Suprapubic skin (tissue), 4 donors: ENCODE data around the gene JAKMIP1.

Source experiments
- CTCF ChIP-seq, 2 donors: fragments of 200-600 bp in 1 of 2; fragments of 450-650 bp in 1 of 2; sonication (generic) in 1 of 2; IDR thresholded peaks; one replicate each; pipeline ENCODE4 v1.5.1; 2016 to 2019; ENCODE audit warnings: antibody characterized with exemption in 2 of 2, mild to moderate bottlenecking in 1 of 2, moderate library complexity in 1 of 2
- EP300 ChIP-seq: sonication (generic); formaldehyde crosslinking; IDR thresholded peaks from one replicate; pipeline ENCODE4 v1.6.1; 2017; ENCODE audit warnings: antibody characterized with exemption
- POLR2A ChIP-seq, 2 donors: fragments of 450-650 bp; IDR thresholded peaks; one replicate each; pipeline ENCODE4 v1.6.1; 2017; ENCODE audit warnings: antibody characterized with exemption in 2 of 2, mild to moderate bottlenecking in 2 of 2, moderate library complexity in 2 of 2
- POLR2AphosphoS5 ChIP-seq, 3 donors: sonication (generic); formaldehyde crosslinking; IDR thresholded peaks; one replicate each; pipeline ENCODE4 v1.6.1; 2017; ENCODE audit warnings: antibody characterized with exemption in 3 of 3

- TF ChIP-seq CTCF (IDR thresholded peaks at IDR 0.05): no peak
- TF ChIP-seq POLR2A (IDR thresholded peaks at IDR 0.05): no peak
- TF ChIP-seq POLR2AphosphoS5 (IDR thresholded peaks at IDR 0.05): no peak
- no peak for TF ChIP-seq EP300
These were observed 138.2 kb downstream of the JAKMIP1 start for GRCh38 chr4:6062133-6062532.
